ENCODE measurements around the gene PHPT1. TPM values are rescaled to one million over a fixed set of nuclear protein-coding genes. Genes with fewer than 3 reads are reported as not detected.

Gene PHPT1
- total RNA-seq, 2 donors from 2014 or later = 137 to 176 TPM

GRCh38 chr9:136826188-136826541 is 23.0 kb upstream of the PHPT1 start:
- Histone ChIP-seq H3K36me3 (peaks cover 12% of the 10 kb centered on the region), H3K9me3 (no peaks in the 10 kb centered on the region), H3K9ac (ENCODE audit: low read depth in 2 of 2, low read length in 2 of 2) (no peak overlapping the region), H3K27me3 (no peaks in the 10 kb centered on the region), H3K4me3 (no peak overlapping the region), H3K4me1 (no peaks in the 10 kb centered on the region), H3K27ac (no peak overlapping the region)
- DNase-seq = no peak
- intact Hi-C loops (cut with DNase I) = no loop called here
- no peak for TF ChIP-seq CTCF (IDR thresholded peaks at IDR 0.05)

GRCh38 chr9:136826703-136827582 is 22.3 kb upstream of the PHPT1 start:
- no peak overlapping the region for H3K4me3 ChIP-seq
- peaks cover 13% of the 10 kb centered on the region for H3K36me3 ChIP-seq
- intact Hi-C loops (cut with DNase I) = no loop called here

GRCh38 chr9:136827794-136828473 is 21.3 kb upstream of the PHPT1 start:
- intact Hi-C loops (cut with DNase I) = no loop called here
- no peak for TF ChIP-seq CTCF (IDR thresholded peaks at IDR 0.05)
- no peaks in the 10 kb centered on the region for H3K4me1 ChIP-seq
- H3K27ac ChIP-seq = no peak overlapping the region
- H3K9me3 ChIP-seq = no peaks in the 10 kb centered on the region
- no peak overlapping the region for H3K9ac ChIP-seq (ENCODE audit: low read depth in 2 of 2, low read length in 2 of 2)
- H3K4me3 ChIP-seq = no peak overlapping the region
- no peaks in the 10 kb centered on the region for H3K27me3 ChIP-seq
- peaks cover 20% of the 10 kb centered on the region for H3K36me3 ChIP-seq
- DNase-seq = no peak

More at GRCh38 chr9:136826703-136827582, 22.3 kb upstream of the PHPT1 start:
- H3K27ac ChIP-seq = no peak overlapping the region
- no peaks in the 10 kb centered on the region for H3K9me3 ChIP-seq
- no peaks in the 10 kb centered on the region for H3K4me1 ChIP-seq
- no peak for DNase-seq
- no peak overlapping the region for H3K9ac ChIP-seq (ENCODE audit: low read depth in 2 of 2, low read length in 2 of 2)
- no peaks in the 10 kb centered on the region for H3K27me3 ChIP-seq
- no peak for TF ChIP-seq CTCF (IDR thresholded peaks at IDR 0.05)

GRCh38 chr9:136828474-136829140 is 20.6 kb upstream of the PHPT1 start:
- peaks cover 20% of the 10 kb centered on the region for H3K36me3 ChIP-seq
- intact Hi-C loops (cut with DNase I) = no loop called here
- no peak for TF ChIP-seq CTCF (IDR thresholded peaks at IDR 0.05)

GRCh38 chr9:136829412-136829811 is 19.8 kb upstream of the PHPT1 start:
- no peaks in the 10 kb centered on the region for H3K9me3 ChIP-seq
- no peak overlapping the region for H3K4me3 ChIP-seq
- H3K9ac ChIP-seq (ENCODE audit: low read depth in 2 of 2, low read length in 2 of 2) = no peak overlapping the region
- H3K4me1 ChIP-seq = no peaks in the 10 kb centered on the region
- no peaks in the 10 kb centered on the region for H3K27me3 ChIP-seq
- H3K36me3 ChIP-seq = peaks cover 20% of the 10 kb centered on the region
- H3K27ac ChIP-seq = no peak overlapping the region
- TF ChIP-seq CTCF (IDR thresholded peaks at IDR 0.05) = no peak
- DNase-seq = no peak
- intact Hi-C loops (cut with DNase I) = no loop called here

More at GRCh38 chr9:136828474-136829140, 20.6 kb upstream of the PHPT1 start:
- Histone ChIP-seq H3K9me3 (no peaks in the 10 kb centered on the region), H3K27me3 (no peaks in the 10 kb centered on the region), H3K4me1 (no peaks in the 10 kb centered on the region), H3K27ac (no peak overlapping the region), H3K9ac (ENCODE audit: low read depth in 2 of 2, low read length in 2 of 2) (no peak overlapping the region), H3K4me3 (no peak overlapping the region)
- DNase-seq = no peak

Measured in colonic mucosa (tissue), 4 donors.